ENCODE results near the gene KAT8. TPM values are rescaled to one million over a fixed set of nuclear protein-coding genes. Genes with fewer than 3 reads are reported as not detected.
"Not testable (repeated sequence)": the region's sequence is repeated elsewhere in the genome, so short reads cannot be mapped to it uniquely, and the experiment has no call there.

Gene KAT8
- polyA plus RNA-seq, 3 donors: 57.7 to 66.8 (median 58.0) TPM

GRCh38 chr16:31083556-31083955 is 33.9 kb upstream of the KAT8 start:
- DNase-seq (ENCODE audit: low read depth in 3 of 3, low spot score in 2 of 3): no peak

DNA sequence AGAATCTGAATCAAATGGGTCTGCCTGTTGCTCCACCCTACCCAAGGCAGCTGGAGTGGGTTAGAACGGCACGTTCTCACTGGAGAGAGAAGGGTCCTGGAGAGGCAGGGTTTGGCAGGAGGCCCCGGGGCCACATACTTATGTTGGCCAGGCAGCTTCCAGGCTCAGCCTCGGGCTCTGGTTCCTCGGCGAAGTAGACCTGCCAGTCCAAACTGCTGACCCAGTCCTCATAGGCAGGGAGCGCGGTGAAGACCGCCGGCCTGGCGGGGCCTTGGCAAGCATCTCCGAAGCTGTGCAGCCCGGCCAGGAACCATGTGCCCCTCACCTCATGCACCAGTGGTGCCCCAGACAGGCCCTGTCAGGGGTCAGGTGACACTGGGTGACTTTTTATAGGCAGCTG is 33.5 kb upstream of the KAT8 start:
- DNase-seq (ENCODE audit: low read depth in 3 of 3, low spot score in 2 of 3): no peak

GRCh38 chr16:31084584-31085302 is 32.7 kb upstream of the KAT8 start:
- DNase-seq (ENCODE audit: low read depth in 3 of 3, low spot score in 2 of 3): no peak

GRCh38 chr16:31085411-31085810 is 32.1 kb upstream of the KAT8 start:
- DNase-seq (ENCODE audit: low read depth in 3 of 3, low spot score in 2 of 3): no peak

- no peak for DNase-seq (ENCODE audit: low read depth in 3 of 3, low spot score in 2 of 3)
Observed at GRCh38 chr16:31085873-31086628, 31.4 kb upstream of the KAT8 start.

DNA sequence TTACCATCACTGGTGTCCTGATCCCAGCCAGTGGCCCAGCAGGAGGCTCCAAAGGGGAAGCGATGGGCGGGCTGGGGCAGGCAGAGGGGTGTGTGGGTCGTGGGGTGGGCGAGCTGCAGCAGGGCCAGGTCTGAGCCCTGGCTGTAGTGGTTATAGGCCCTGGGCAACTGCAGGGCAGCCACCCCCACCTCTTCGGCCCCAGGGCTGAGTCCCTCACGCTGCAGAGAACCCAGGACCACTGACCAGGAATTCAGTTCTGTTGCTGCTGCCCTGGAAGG is 30.9 kb upstream of the KAT8 start:
- DNase-seq (ENCODE audit: low read depth in 3 of 3, low spot score in 2 of 3): no peak

DNA sequence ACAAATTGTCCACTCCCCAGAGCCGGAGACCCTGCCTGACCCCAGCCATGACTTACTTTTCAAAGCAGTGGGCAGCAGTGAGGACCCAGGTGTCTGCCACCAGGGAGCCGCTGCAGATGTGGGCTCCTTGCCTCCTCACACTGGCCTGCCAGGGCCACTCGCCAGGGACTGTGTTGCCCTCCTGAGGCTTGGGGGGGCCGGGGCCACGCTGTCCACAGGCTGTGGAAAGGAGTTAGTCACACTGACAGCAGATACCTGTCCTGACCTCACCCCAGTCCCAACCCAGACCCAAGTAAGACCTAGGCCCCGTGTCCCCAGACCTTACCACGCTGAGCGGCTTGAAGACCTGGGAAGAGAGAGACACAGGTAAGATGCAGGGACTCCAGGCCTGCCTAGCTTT is 30.0 kb upstream of the KAT8 start:
- no peak for DNase-seq (ENCODE audit: low read depth in 3 of 3, low spot score in 2 of 3)

DNA sequence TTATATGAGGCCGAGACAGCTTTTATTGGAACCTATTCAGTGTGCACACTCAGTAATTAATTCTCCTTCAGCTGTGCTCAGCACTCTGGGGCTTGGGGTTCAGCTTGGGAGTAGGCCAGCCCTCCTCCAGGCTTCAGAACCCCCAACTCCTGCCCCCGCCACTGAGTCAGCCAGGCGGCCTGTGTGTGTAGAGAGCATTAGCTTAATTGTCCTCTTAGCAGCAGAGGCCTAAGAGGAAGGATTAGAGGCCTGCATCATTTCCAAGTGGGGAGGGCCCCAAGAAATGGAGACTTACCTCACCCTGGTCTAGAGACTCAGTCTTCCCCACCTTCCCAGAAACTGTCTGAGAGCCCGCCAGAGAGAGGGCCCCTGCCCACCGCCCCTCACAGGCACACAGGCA is 29.5 kb upstream of the KAT8 start:
- DNase-seq (ENCODE audit: low read depth in 3 of 3, low spot score in 2 of 3): no peak

GRCh38 chr16:31088459-31089183 is 28.8 kb upstream of the KAT8 start, which contains the start of gene PRSS53:
Gene PRSS53 (minus strand): TSS chr16:31088943. CDS start chr16:31088809, 134 bp downstream.
- DNase-seq (ENCODE audit: low read depth in 3 of 3, low spot score in 2 of 3): no peak

- no peak for DNase-seq (ENCODE audit: low read depth in 3 of 3, low spot score in 2 of 3)
Observed at GRCh38 chr16:31089199-31089598, 28.3 kb upstream of the KAT8 start.

DNA sequence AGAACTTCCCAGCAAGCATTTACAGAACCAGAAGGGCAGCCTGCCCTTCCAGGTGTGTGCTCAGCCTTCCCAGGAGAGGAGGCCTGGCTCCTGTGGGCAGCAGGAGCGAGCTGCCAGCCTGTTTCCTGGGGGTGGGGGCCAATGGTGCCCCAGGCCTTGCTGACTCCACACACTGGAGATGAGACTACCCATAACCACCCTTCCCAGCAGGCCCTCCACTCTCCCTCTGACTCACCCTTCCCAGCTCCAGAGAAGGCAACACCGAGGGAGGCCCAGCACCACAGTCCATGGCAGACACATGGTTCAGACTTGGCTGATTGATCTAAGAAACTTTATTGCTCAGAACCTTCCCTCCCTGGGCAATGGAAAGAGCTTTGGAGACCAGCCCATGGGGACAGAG is 26.9 kb upstream of the KAT8 start:
- DNase-seq (ENCODE audit: low read depth in 3 of 3, low spot score in 2 of 3): no peak

- DNase-seq (ENCODE audit: low read depth in 3 of 3, low spot score in 2 of 3): no peak
Observed at GRCh38 chr16:31092330-31092729, 25.1 kb upstream of the KAT8 start.

DNA sequence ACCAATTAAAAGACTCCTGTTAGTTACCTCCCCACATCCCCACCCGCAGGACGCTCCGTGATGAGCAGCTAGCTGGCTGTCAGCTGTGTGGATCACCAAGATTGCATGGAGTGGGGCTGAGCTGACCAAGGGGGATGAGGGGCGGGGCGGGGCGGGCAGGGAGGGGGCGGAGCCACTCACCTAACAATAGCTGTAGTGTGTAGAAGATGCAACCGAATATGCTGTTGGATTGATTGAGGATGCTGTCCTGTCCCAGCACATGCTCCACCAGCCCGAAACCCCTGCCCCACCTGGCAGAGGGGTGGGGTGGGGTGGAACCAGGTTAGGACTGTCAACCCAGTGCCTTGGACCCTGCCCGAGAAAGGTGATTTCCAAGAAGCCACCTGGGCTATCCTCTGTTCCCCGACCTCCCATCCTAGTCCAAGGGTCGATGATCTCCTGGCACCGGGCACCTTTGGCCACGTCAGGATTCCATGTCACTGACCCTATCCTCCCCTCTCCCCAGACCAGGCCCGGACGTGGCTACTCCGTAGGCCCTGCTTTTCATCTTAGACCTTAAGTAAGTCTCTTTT is 24.2 kb upstream of the KAT8 start:
- no peak for DNase-seq (ENCODE audit: low read depth in 3 of 3, low spot score in 2 of 3)

GRCh38 chr16:31094088-31094423 is 23.4 kb upstream of the KAT8 start:
- no peak for DNase-seq (ENCODE audit: low read depth in 3 of 3, low spot score in 2 of 3)

DNA sequence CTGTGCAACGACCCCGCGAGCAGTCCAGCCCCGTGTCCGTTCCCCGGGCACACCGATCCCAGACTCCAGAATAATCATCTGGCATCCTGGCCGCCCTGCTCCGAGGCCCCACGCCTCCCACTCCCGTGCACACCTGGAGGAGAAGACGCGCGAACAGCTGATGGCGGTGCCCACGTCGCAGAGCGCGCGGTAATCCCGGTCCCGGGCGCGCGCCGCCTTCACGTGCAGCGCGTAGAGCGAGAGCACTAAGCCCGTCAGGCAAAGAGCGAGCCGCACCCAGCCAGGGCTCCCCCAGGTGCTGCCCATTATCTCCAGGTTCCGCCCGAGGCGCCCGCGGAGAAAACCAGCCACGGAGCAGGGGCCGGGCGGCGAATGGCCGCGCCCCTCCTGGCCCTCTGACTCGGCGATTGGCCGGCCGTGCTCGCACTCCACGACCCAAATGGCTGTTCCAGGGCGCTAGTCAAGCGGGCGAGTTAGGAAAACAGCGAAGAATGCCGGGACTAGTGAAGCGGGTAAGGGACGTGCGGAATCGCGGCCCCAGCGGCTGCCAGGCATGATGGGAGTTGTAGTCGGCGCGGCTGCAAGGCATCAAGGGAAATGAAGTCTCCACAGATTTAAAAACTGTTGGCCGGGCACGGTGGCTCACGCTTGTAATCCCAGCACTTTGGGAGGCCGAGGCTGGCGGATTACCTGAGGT is 22.9 kb upstream of the KAT8 start, which contains the start of gene VKORC1:
TSS of gene VKORC1 (minus strand) at position 374 of the 697 bp plus-strand sequence. CDS start at position 306, 68 bp downstream.
- DNase-seq (ENCODE audit: low read depth in 3 of 3, low spot score in 2 of 3): peak; percentile 67 to 86 (median 75)

- DNase-seq (ENCODE audit: low read depth in 3 of 3, low spot score in 2 of 3): no peak
Observed at GRCh38 chr16:31099860-31100638, 17.4 kb upstream of the KAT8 start.

DNA sequence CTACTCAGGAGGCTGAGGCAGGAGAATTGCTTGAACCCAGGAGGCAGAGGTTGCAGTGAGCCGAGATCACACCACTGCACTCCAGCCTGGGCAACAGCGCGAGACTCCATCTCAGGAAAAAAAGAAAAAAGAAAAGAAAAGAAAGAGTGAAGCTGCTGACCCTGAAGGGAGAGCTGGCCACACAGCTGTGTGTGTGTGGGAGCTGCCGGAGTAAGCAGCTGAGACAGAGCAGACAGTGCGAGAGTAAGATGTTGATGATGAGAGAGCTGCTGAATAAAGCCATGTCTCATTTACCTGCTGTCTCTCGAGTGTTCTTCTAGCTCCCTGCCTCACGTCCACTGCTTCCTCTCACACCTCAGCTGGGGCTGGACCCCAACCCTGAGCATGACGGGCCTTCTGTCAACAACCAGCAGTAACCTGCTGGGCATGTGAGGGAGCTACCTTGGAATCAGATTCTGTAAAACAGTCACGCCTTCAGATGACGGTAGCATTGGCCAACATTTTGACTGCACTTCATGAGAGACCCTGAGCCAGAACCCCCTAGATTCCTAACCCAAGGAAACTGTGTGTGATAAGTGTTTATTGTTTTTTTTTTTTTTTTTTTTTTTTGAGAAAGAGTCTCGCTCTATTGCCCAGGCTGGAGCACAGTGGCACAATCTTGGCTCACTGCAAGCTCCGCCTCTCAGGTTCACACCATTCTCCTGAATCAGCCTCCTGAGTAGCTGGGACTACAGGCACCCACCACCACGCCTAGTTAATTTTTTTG is 16.4 kb upstream of the KAT8 start:
- DNase-seq (ENCODE audit: low read depth in 3 of 3, low spot score in 2 of 3): not testable (repeated sequence)

DNA sequence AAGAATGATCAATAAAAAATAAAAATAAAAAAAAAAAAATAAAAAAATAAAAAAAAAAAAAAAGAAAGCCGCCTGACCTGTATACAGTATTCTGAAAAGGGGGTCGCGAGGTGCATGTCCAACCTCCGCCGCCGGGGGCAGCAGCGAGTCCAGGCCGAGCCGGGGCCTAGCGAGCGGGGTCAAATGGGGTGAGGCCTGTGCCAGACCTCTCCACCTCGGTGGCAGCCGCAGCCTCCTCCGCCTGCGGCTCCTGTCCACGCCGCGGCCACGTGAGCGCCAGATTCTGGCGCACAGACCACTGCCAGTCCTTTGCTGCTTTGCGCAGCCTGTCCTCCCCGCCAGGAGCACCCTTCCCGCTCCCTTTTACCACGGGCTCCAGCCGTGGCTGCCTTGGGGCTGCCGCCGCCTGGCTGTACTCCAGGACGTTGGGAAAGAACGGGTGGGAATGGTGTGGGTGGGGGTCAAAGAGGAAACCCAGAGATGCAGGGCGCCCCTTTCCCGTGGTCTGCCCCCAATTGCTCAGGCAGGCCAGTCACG is 11.7 kb upstream of the KAT8 start:
- no peak for DNase-seq (ENCODE audit: low read depth in 3 of 3, low spot score in 2 of 3)
